Hematopoietic multipotent progenitor cell treated with erythropoietin and hydrocortisone succinate and interleukin-3 and kit ligand, for 15 days (in vitro differentiated cells): Measurements from ENCODE around the gene CLEC4C.
"Not testable (repeated sequence)": the region's sequence is repeated elsewhere in the genome, so short reads cannot be mapped to it uniquely, and the experiment has no call there.

Experiments
- DNase-seq: peaks from one replicate; pipeline ENCODE4 v3.0.0-alpha.2; 2015; ENCODE audit warnings: low spot score

The CLEC4C gene, protein sequence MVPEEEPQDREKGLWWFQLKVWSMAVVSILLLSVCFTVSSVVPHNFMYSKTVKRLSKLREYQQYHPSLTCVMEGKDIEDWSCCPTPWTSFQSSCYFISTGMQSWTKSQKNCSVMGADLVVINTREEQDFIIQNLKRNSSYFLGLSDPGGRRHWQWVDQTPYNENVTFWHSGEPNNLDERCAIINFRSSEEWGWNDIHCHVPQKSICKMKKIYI

DNA sequence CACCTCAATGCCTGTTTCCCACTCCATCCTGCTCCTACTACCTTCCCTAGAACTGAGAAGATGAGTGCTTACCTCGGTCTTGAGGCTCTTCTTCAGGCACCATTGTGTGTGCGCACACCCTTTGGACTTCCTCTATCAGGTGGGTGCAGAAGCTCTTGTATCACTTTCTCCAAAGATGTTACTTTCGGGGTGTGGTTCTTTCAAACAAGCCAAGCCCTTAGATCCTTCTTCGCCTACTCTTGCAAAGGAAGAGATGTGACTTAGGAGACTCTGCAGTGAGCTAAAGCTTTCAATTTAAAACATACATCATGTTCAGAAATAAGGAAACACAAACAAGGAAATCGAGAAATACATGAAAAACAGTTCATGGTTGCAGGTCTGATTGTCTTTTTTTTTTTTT is at the start of gene CLEC4C:
CLEC4C (minus strand) TSS at position 130 of the 400 bp plus-strand sequence; CDS start at position 103, 27 bp downstream.
- no peak for DNase-seq

DNA sequence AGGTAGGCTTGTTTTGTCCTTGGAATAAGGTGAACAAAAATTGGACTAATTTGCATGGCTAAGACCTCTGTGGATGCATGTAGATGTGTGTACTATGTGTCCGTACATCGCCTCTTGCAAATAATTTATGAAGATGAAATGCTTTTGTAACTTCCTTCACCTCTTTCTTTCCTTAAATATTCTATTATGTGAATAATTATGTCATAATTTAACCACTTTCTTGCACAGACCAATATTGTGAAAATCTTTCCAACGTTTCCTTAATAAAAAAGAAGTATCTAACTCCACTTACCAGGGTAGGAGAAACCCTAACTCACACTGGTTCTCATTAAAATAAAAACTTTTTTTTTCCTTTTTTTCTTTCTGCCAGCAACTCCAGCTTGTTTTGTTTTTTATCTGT is 46.0 kb upstream of the CLEC4C start:
- no peak for DNase-seq

DNA sequence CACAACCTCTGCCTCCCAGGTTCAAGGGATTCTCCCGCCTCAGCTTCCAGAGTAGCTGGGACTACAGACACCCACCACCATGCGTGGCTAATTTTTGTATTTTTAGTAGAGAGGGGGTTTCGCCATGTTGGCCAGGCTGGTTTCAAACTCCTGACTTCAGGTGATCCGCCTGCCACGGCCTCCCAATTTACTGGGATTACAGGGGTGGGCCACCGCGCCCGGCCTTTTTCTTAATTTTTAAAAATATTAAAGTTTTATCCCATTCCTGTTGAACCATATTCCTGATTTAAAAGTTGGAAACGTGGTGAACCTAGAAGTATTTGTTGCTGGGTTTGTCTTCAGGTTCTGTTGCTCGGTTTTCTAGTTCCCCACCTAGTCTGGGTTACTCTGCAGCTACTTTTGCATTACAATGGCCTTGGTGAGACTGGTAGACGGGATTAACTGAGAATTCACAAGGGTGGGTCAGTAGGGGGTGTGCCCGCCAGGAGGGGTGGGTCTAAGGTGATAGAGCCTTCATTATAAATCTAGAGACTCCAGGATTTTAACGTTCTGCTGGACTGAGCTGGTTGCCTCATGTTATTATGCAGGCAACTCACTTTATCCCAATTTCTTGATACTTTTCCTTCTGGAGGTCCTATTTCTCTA is 41.8 kb upstream of the CLEC4C start, which contains the start of gene NANOG:
NANOG (plus strand) TSS at position 519 of the 645 bp plus-strand sequence. CDS start 213 bp downstream, outside the sequence.
- DNase-seq: not testable (repeated sequence)

DNA sequence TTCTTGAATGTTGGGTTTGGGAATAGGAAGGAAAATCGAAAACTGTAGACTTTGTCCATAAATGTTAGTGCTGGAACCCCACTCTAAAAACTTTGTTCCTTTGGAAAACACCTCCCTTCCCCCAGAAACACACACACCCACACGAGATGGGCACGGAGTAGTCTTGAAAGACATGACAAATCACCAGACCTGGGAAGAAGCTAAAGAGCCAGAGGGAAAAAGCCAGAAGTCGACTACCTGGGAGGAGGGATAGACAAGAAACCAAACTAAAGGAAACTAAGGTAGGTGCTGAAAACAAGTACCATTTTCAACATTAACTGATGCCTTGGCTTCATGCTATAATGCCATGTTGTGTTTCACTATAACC is 41.1 kb upstream of the CLEC4C start:
- DNase-seq: no peak

DNA sequence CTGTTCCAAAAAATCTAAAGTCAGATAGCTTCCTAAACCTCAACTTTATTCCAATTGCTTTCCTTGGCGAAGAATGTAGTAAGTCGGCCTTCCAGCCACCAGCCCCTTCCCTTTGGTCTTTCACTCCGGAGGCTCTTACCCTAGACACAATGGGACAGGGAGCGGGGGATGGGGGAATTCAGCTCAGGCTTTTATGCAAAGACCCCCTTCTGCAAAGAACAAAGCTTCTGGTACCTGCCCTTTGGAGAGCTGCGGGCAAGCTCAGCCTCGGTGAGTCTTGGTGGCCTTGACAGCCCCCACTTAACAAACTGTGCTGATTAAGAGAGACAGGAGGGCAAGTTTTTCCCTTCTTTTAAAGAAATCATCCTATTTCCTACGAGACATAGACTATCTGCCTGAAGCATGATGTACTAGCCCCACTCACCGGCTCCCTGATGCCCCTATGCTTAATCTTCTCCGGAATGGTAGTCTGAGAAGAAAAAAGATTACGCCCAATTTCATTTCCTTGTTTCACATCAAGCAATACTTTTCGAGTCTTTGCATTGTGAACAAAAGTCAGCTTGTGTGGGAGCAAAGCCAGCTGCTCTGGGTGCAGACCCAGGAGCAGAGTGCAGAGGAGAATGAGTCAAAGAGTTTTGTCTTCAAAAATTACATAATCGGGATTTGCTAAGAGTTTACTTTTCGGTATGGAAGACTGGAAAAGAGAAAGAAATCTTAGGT is 40.6 kb upstream of the CLEC4C start:
- DNase-seq: no peak

DNA sequence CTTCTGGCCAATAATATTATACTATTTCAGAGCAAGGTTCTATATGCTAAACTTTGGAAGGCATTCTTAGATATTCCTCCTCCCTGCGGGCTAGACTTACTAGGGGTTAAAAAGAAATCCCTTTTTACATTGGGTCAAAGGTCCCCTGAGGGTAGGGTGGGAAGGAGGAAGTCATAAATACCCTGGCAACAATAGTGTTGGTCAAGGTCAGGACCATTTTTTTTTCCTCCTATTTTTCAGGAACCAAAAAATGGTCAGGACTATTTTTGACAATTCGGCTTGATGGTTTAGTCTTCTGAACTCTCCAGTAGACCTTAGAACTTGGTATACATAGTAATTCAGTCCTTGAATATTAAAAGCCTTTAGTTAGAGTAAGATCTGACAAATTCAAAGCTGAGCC is 37.5 kb upstream of the CLEC4C start:
- no peak for DNase-seq

DNA sequence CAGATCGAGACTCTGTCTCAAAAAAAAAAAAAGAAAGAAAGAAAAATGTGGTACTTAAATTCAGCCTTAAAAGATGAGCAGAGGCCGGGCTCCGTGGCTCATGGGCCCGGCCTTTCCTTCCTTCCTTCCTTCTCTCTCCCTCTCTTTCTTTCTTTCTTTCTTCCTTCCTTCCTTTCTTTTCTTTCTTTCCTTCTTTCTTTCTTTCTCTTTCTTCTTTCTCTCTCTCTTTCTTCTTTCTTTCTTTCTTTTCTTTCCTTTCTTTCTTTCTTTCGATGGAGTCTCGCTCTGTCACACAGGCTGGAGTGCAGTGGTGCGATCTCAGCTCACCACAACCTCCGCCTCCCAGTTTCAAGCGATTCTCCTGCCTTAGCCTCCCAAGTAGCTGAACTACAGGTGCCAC is 36.3 kb upstream of the CLEC4C start:
- not testable (repeated sequence) for DNase-seq

DNA sequence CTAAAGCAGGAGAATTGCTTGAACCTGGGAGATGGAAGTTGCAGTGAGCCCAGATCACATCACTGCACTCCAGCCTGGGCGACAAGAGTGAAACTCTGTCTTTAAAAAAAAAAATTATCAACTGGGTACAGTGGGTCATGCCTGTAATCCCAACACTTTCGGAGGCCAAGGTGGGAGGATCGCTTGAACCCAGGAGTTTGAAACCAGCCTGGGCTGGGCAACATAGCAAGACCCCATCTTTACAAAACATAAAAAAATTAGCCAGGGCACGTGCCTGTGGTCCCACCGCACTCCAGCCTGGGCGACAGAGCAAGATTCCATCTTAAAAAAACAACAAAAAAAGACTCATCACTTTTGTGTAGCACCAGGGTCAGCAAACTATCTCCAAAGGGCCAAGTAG is 34.9 kb upstream of the CLEC4C start:
- no peak for DNase-seq

DNA sequence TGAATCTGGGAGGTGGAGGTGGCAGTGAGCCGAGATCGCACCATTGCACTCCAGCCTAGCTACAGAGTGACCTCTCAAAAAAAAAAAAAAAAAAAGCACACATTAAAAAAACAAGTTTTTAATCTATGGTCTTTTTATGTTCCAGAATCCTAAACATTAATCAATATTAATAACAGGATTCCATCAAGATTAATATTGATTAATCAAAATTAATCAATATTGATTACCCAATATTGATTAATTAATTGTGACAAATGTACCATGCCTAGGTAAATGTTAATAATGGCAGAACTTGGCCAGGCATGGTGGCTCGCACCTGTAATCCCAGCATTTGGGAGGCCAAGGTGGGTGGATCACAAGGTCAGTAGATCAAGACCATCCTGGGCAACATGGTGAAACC is 34.1 kb upstream of the CLEC4C start:
- DNase-seq: no peak

DNA sequence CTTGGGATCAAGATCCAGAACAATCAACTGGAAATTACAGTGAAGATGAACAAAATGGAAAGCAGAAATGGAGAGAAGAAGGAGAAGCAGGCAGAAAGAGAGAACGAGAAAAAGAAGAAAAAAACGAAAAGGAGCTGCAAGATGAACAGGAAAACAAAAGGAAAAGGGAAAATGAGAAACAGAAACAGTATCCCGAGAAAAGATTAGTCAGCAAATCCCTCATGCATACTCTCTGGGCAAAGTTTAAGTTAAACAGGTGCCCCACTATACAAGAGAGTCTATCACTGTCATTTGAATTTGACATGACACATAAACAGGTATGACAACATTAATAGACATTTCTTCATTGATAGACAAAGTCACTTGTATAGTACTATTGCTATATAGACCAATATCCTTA is 22.8 kb upstream of the CLEC4C start:
- no peak for DNase-seq

DNA sequence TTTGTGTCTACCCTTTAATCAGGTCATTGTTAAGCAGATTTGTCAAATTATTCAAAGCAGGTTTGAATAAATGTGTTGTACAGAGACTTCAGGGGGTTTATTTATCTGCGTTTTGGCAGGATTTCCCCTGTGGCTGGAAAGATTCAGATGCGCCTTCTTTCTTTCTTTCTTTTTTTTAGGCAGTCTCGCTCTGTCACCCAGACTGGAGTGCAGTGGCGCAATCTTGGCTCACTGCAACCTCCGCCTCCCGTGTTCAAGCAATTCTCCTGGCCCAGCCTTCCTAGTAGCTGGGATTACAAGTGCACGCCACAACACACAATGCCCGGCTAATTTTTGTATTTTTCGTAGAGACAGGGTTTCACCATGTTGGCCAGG is 11.6 kb upstream of the CLEC4C start:
- no peak for DNase-seq

DNA sequence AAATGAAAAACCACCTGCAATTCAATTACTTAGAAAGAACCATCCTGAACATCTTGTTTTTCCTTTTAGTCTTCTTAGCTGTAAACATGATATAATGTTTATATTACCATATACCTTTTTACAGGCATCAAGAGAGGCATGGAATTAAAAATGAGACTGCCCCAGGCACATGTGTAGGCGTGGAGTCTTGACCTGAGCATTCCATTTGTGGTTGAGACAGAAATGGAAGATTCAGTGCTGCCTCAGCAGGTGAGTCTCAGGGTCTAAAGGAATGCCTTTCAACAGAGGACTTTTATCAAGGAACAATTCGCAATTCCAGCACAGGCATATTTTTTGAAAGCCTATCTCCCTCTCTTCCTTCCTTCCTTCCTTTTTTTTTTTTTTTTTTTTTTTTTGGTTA is 9.8 kb upstream of the CLEC4C start:
- no peak for DNase-seq

DNA sequence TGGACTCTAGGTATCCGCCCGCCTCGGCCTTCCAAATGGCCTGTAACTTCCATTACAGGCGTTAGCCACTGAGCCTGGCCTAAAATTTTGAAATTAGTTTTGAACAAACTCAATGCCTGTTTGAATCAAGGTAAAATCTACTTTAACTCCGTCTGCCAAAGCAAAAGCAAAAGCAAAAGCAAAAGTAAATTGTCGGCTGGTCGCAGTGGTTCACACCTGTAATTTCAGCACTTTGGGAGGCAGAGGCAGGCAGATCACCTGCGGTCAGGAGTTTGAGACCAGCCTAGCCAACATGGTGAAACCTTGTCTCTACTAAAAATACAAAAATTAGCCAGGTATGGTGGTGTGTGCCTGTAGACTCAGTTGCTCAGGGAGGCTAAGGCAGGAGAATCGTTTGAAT is 8.5 kb upstream of the CLEC4C start:
- not testable (repeated sequence) for DNase-seq

DNA sequence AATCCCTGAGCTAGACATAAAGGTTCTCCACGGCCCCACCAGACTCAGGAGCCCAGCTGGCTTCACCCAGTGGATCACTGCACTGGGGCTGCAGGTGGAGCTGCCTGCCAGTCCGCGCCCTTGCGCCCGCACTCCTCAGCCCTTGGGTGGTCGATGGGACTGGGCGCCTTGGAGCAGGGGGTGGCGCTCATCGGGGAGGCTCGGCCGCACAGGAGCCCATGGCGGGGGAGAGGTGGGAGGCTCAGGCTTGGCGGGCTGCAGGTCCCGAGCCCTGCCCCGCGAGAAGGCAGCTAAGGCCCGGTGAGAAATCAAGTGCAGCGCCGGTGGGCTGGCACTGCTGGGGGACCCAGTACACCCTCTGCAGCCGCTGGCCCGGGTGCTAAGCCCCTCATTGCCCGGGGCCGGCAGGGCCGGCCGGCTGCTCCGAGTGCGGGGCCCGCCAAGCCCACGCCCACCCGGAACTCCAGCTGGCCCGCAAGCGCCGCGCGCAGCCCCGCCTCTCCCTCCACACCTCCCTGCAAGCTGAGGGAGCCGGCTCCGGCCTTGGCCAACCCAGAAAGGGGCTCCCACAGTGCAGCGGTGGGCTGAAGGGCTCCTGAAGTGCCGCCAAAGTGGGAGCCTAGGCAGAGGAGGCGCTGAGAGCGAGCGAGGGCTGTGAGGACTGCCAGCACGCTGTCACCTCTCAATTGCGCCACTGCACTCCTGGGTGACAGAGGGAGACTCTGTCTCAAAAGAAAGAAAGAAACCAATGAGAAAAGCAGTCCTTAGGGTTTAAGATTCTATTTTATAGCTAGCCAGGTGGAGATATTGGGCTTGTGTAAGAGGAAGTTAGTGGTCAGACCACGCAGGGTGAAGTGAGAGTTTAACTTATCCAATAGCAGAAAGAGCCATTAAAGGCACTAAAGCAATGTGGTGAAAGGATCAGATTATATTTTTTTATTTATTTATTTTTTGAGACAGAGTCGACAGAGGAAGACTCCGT is 5.1 kb upstream of the CLEC4C start:
- DNase-seq: not testable (repeated sequence)

DNA sequence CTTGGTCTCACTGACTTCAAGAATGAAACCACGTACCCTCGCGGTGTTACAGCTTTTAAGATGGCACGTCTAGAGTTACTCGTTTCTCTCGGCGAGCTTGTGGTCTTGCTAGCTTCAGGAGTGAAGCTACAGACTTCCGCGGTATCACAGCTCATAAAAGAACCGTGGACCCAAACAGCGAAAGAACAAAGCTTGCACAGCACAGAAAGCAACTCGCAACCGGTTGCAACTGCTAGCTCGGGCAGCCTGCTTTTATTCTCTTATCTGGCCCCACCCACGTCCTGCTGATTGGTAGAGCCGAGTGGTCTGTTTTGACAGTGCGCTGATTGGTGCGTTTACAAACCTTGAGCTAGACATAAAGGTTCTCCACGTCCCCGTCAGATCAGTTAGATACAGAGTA is 4.2 kb upstream of the CLEC4C start:
- no peak for DNase-seq

DNA sequence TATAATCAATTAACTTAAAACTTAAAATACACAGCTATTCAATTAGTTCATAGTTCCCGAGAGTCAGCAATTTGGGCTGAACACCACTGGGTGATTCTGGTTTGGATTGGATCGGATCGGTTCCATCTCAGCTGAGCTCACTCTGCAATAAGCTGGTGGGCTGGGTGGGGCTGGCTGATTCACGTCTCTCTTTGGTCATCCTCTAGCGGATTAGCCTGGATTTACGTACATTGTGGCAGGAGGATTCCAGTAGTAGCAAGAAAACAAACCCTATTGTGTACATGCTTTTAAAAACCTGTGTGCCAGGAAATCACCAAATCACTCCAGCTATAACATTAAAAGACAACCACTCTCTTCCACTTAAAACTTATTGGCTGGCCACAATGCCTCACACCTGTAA is 3.2 kb upstream of the CLEC4C start:
- no peak for DNase-seq

DNA sequence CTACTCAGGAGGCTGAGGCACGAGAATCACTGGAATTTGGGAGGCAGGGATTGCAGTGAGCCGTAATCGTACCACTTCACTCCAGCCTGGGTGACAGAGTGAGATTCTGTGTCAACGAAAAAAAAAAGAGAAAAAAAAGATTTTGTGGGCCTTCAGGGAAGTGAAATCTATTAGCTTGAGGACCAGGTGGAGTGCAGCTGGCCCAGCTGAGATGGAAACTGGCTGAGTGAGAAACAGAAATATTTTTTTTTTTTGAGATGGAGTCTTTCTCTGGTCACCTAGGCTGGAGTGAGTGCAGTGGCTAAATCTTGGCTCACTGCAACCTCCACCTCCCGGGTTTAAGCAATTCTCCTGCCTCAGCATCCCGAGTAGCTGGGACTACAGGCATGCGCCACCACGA is 2.3 kb upstream of the CLEC4C start:
- no peak for DNase-seq

DNA sequence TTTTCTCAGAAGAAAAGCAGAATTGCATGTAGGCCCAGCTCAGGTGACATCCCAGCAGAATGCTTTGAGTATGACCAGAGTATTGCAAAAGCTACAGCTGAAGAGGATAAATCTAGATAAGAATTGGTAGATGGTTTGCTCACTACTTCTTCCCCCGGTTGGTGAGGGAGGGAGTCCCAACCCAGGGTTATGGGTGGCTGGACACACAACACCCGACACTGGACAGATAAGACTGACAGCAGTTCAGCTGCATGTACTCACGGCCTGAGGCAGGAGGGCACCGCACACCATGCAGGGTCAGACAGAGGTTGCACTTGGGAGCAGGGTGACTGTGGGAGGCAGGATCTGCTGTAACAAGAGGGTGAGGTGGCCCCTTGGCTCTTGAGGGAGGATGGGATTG is 1.7 kb upstream of the CLEC4C start:
- DNase-seq: no peak

DNA sequence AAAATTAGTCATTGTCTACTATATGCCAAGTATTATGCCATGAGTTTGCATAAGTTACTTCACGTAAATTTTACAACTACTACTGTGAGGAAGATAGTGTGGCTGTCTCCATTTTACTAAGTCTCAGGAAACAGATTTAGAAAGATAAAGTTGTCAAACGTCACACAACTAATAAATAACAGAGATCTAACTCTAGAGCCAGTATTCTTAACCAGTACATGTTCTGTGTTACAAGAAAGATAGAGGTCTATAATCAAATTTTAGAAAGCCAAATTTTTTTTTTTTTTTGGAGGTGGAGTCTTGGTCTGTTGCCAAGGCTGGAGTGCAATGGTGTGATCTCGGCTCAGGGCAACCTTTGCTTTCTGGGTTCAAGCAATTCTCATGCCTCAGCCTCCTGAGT is 14.2 kb downstream of the CLEC4C start:
- no peak for DNase-seq

DNA sequence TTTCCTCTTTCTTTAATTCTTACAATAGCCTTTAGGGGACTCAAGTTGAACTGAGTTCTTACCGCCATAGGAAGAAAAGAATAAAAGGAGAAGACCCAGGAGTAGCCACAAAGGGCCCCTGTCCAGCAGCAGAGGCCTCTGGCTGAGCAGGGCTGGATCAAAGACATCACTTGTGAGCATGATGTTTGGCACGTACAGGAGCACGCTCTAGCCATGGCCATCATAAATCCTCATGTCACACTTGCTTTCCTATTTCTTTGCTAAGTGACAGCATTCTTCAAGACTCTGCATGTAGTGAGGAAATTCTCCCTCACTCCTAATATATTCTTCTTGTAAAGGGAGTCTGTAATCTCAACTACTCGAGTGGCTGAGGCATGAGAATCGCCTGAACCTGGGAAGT is 15.7 kb downstream of the CLEC4C start:
- DNase-seq: no peak

DNA sequence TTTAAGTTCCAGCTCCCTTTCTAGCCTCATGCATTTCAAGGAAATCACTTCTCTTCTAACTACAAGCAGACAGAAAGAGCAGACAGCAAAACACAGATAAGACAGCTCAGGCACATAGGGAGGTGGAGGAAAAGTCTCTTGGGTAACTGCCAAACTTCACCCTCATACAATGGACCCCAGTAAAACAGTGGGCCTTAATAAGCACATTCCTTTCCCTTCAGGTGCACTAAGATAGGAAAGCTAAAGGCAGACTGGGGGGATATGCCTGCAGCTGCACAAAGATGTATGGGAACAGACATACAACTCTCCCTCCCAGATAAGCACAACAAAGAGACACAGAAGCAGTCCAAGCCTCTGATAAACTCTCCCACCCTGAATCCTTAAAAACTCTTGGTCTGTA is 16.2 kb downstream of the CLEC4C start:
- not testable (repeated sequence) for DNase-seq

DNA sequence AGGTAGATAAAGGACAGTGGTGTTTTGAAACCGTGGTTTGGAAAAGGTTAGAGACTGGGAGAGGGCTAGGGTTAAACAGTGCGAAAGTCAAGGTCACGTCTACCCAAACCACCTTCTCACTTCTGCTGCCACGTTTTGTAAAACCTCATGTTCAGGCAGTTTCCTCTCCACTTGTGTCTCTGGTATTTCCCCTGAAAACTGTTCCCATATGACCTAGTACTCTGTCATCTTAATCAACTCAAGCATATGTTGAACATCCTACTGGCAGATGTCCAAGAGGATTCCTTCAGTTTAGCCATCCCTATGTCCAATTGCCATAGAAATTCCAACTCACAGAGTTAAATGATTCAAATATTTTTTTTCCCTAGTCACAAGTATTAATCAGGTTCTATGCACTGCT is 17.4 kb downstream of the CLEC4C start:
- DNase-seq: no peak
